Progenitor cell of endocrine pancreas (in vitro differentiated cells): ENCODE results near the gene POF1B. TPM values are rescaled to one million over a fixed set of nuclear protein-coding genes. Genes with fewer than 3 reads are reported as not detected.
"Not testable (repeated sequence)": the region's sequence is repeated elsewhere in the genome, so short reads cannot be mapped to it uniquely, and the experiment has no call there.

Source experiments
- DNase-seq: peaks from one replicate; pipeline ENCODE4 v3.0.0; 2021; ENCODE audit warnings: low spot score; ENCODE audit not compliant: unreplicated experiment
- H3K27ac Mint-ChIP-seq: 2 replicates; pipeline ENCODE4 v1.8.0; 2021; ENCODE audit warnings: mild to moderate bottlenecking, moderate library complexity, mixed read lengths
- H3K27me3 Mint-ChIP-seq: 2 replicates; pipeline ENCODE4 v1.8.0; 2021; ENCODE audit warnings: mixed read lengths
- H3K36me3 Mint-ChIP-seq: 2 replicates; pipeline ENCODE4 v1.8.0; 2022; ENCODE audit warnings: mixed read lengths; ENCODE audit not compliant: insufficient read depth
- H3K4me1 Mint-ChIP-seq: 2 replicates; pipeline ENCODE4 v1.8.0; 2021; ENCODE audit warnings: low read depth, mixed read lengths
- H3K4me3 Mint-ChIP-seq: 2 replicates; pipeline ENCODE4 v1.8.0; 2021; ENCODE audit warnings: low read depth, mild to moderate bottlenecking, moderate library complexity, mixed read lengths
- H3K9me3 Mint-ChIP-seq: 2 replicates; pipeline ENCODE4 v1.8.0; 2021; ENCODE audit warnings: low read depth, mixed read lengths
- CTCF ChIP-seq: fragments of 200-600 bp; sonication (generic); IDR thresholded peaks from one replicate; pipeline ENCODE4 v1.5.0; 2021; ENCODE audit warnings: antibody characterized with exemption, mild to moderate bottlenecking; ENCODE audit not compliant: unreplicated experiment
- total RNA-seq: library from RNA; stranded (reverse); gene quantifications from 2 replicates; pipeline ENCODE4 v1.2.1, GENCODE V29; 2021

Gene POF1B
- total RNA-seq, 1 donor from 2014 or later: 0.36 TPM

DNA sequence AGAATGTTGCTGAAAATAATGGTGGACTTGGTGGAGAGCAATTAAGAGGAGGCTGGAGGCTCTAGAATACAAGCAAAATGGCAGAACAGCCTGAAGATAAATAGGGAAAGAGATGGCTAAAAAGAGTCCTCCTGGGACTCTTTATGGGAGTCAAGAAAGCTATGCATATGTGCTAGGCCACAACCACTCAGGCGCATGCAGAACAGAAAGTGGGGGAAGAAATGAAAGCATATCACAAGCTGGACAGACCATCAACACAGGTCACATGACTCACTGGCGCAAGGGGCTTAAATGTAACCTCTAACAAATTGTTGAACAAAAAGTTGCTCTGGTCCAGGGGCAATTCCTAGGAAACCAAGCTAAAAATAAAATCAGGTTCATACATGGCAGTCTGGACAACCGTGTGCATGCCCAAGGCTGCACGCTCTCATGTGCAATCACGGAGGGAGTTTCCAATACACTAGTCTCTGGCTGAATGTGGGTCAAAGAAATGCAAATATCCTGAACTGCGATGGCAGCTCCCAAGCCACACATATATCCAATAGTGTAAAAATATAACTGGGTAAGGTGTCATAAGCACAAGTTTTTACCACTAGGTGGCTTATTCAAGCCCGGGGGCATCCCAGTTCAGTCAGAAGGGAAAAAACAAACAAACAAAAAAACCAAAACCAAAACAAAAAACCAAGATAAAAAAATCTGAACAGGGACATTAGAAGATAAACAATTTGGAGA, 90.3 kb downstream of the POF1B start:
- no peak for TF ChIP-seq CTCF
- Mint-ChIP-seq H3K27me3 (no peaks in the 10 kb centered on the region), H3K4me3 (no peak overlapping the region), H3K9me3 (peaks cover 41% of the 10 kb centered on the region), H3K4me1 (no peaks in the 10 kb centered on the region), H3K36me3 (peaks cover 2% of the 10 kb centered on the region), H3K27ac (no peak overlapping the region)
- no peak for DNase-seq

DNA sequence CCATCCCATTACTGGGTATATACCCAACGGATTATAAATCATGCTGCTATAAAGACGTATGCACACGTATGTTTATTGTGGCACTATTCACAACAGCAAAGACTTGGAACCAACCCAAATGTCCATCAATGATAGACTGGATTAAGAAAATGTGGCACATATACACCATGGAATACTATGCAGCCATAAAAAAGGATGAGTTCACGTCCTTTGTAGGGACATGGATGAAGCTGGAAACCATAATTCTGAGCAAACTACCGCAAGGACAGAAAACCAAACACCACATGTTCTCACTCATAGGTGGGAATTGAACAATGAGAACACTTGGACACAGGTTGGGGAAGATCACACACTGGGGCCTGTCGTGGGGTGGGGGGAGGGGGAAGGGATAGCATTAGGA, 94.2 kb downstream of the POF1B start:
- H3K9me3 Mint-ChIP-seq: peaks cover 30% of the 10 kb centered on the region
- H3K27ac Mint-ChIP-seq, DNase-seq, H3K36me3 Mint-ChIP-seq, H3K27me3 Mint-ChIP-seq, H3K4me3 Mint-ChIP-seq, H3K4me1 Mint-ChIP-seq: not testable (repeated sequence)

DNA sequence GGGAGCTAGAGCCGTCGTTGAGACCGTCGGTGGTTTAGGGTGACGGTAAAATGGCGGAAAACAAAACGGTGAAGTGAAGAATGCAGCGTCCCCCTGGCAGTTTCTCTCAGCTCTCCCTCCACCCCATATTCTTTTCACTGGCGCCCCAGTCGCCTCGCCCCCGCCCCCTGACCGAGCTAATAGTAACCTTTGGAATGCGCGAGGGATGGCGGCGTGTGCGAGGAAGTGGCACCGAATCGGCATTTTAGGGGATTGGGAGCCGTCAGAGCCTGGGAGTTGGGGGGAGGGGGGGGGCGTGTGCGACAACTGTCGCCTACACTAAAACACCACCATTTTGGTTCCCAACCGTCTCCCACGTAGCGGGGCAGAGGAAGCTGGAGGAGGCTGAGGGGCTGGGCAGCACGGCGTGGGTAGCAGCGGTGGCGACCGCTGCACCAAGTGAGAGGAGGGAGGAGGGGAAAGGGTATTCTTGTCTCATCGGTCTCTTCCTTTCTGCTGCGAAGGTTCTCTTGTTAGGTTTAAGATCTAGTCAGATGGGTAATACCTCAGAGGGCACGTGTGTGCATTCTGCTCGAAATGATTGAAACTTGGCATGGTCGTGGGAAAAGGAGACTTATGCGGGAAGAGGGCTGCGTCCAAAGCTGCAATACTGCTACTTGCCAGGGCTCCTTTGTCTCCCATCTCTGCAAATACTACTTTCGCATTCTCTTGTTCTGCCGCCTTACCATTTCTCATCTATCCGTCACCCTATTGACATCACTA, 134.8 kb downstream of the POF1B start:
- peaks cover 10% of the 10 kb centered on the region for H3K36me3 Mint-ChIP-seq
- peak overlapping the region; percentile 98 for H3K27ac Mint-ChIP-seq
- no peak for TF ChIP-seq CTCF
- H3K9me3 Mint-ChIP-seq: peaks cover 16% of the 10 kb centered on the region
- DNase-seq: peak; percentile 14
- peak overlapping the region; percentile 95 for H3K4me3 Mint-ChIP-seq
- no peaks in the 10 kb centered on the region for H3K27me3 Mint-ChIP-seq
- peaks cover 26% of the 10 kb centered on the region for H3K4me1 Mint-ChIP-seq

- no peak for TF ChIP-seq CTCF
- Mint-ChIP-seq H3K4me1 (peaks cover 27% of the 10 kb centered on the region), H3K27me3 (no peaks in the 10 kb centered on the region), H3K9me3 (peaks cover 15% of the 10 kb centered on the region), H3K27ac (peak within 1 kb of the TSS; percentile 98), H3K4me3 (peak within 1 kb of the TSS; percentile 95), H3K36me3 (peaks cover 7% of the 10 kb centered on the region)
- peak; percentile 69 for DNase-seq
Measured at GRCh38 chrX:85243761-85244449, 135.6 kb downstream of the POF1B start, which contains the start of the genes SATL1 and ZNF711. SATL1 (minus strand) TSS chrX:85243779; CDS start chrX:85108968, 134,811 bp downstream. ZNF711 (plus strand) TSS chrX:85243991; CDS start chrX:85247573, 3,582 bp downstream.

GRCh38 chrX:85243155-85243554, 136.3 kb downstream of the POF1B start:
- no peak for DNase-seq
- peak overlapping the region; percentile 95 for H3K4me3 Mint-ChIP-seq
- H3K9me3 Mint-ChIP-seq: peaks cover 12% of the 10 kb centered on the region
- peak overlapping the region; percentile 96 for H3K27ac Mint-ChIP-seq
- TF ChIP-seq CTCF: no peak
- H3K36me3 Mint-ChIP-seq: peaks cover 2% of the 10 kb centered on the region
- H3K27me3 Mint-ChIP-seq: no peaks in the 10 kb centered on the region
- H3K4me1 Mint-ChIP-seq: peaks cover 21% of the 10 kb centered on the region

Other genes starting within 250 kb of the POF1B start
- 0.36 and 0.51 TPM in 2 replicates for gene SATL1, start 135.9 kb downstream of the POF1B start, total RNA-seq
- gene ZNF711, start 135.7 kb downstream of the POF1B start, total RNA-seq: 36.0 and 36.2 TPM in 2 replicates